Endodermal cell (in vitro differentiated cells): ENCODE results near the gene PTCHD4. TPM values are rescaled to one million over a fixed set of nuclear protein-coding genes. Genes with fewer than 3 reads are reported as not detected.

Experiments
- DNase-seq: peaks from one replicate; pipeline ENCODE4 v3.0.0-alpha.2; 2017
- H3K27ac ChIP-seq: 2 replicates; pipeline ENCODE4 v1.5.1; 2013; ENCODE audit warnings: mild to moderate bottlenecking, low read depth, low read length, moderate library complexity
- H3K27me3 ChIP-seq: 2 replicates; pipeline ENCODE4 v1.6.1; 2013; ENCODE audit warnings: mild to moderate bottlenecking, low read length, moderate library complexity; ENCODE audit not compliant: insufficient read depth, control insufficient read depth, poor library complexity, severe bottlenecking
- H3K36me3 ChIP-seq: 2 replicates; pipeline ENCODE4 v1.7.0; 2013; ENCODE audit warnings: mild to moderate bottlenecking, low read length, moderate library complexity; ENCODE audit not compliant: control insufficient read depth, insufficient read depth
- H3K4me1 ChIP-seq: one replicate; pipeline ENCODE4 v1.7.0; 2013; ENCODE audit warnings: low read length; ENCODE audit not compliant: control insufficient read depth, insufficient read depth
- H3K4me3 ChIP-seq: 2 replicates; pipeline ENCODE4 v1.5.1; 2013; ENCODE audit warnings: mild to moderate bottlenecking, low read length, moderate library complexity
- H3K9ac ChIP-seq: 2 replicates; pipeline ENCODE4 v1.6.1; 2013; ENCODE audit warnings: mild to moderate bottlenecking, low read length, moderate library complexity; ENCODE audit not compliant: poor library complexity, severe bottlenecking; ENCODE audit errors: extremely low read depth
- H3K9me3 ChIP-seq: 2 replicates; pipeline ENCODE4 v1.6.1; 2013; ENCODE audit warnings: mild to moderate bottlenecking, low read length, moderate library complexity; ENCODE audit not compliant: control insufficient read depth
- H3K27ac Mint-ChIP-seq: 2 replicates; pipeline ENCODE4 v1.8.0; 2020; ENCODE audit warnings: mixed read lengths
- H3K27me3 Mint-ChIP-seq: 2 replicates; pipeline ENCODE4 v1.8.0; 2021; ENCODE audit warnings: mild to moderate bottlenecking, mixed read lengths; ENCODE audit not compliant: insufficient read depth
- H3K36me3 Mint-ChIP-seq: 2 replicates; pipeline ENCODE4 v1.8.0; 2020; ENCODE audit warnings: low read depth, mixed read lengths
- H3K4me1 Mint-ChIP-seq: 2 replicates; pipeline ENCODE4 v1.8.0; 2020; ENCODE audit warnings: mixed read lengths
- H3K4me3 Mint-ChIP-seq: 2 replicates; pipeline ENCODE4 v1.8.0; 2020; ENCODE audit warnings: mild to moderate bottlenecking, moderate library complexity, mixed read lengths
- H3K9me3 Mint-ChIP-seq: 2 replicates; pipeline ENCODE4 v1.8.0; 2020; ENCODE audit warnings: mild to moderate bottlenecking, mixed read lengths
- CTCF ChIP-seq: fragments of 200-600 bp; sonication (generic); conservative IDR thresholded peaks from 2 replicates; pipeline ENCODE4 v1.5.0; 2021; ENCODE audit warnings: antibody characterized with exemption, mild to moderate bottlenecking
- WGBS, 2 experiments: methylation state at CpG; one replicate each; pipeline versions ENCODE4 v1.1.5 to v1.1.7; 2013; ENCODE audit warnings: missing lambda C conversion rate in 2 of 2, mixed read lengths in 1 of 2; ENCODE audit not compliant: insufficient coverage in 1 of 2, insufficient read length in 1 of 2; 5-methylcytosine and 5-hydroxymethylcytosine counted together
- total RNA-seq, 2 donors: library from RNA; stranded (reverse); fragmentation: NEBNext Ultra II Directional in 1 of 2; extraction: Animal tissue kit (Norgen Biotek cat#: 25700) in 1 of 2; gene quantifications; 2 replicates in 1 of 2; 3 replicates in 1 of 2; pipeline ENCODE4 v1.2.1, GENCODE V29; 2021

The PTCHD4 gene
- total RNA-seq, 2 donors from 2014 or later: 0.11 to 0.42 TPM

GRCh38 chr6:48139818-48140614 lies 29.0 kb upstream of the PTCHD4 start:
- Mint-ChIP-seq H3K27me3 (no peaks in the 10 kb centered on the region), H3K36me3 (no peaks in the 10 kb centered on the region), H3K27ac (no peak overlapping the region), H3K9me3 (no peaks in the 10 kb centered on the region), H3K4me1 (peaks cover 21% of the 10 kb centered on the region), H3K4me3 (no peak overlapping the region)
- H3K4me1 ChIP-seq: no peaks in the 10 kb centered on the region
- no peak overlapping the region for H3K9ac ChIP-seq
- H3K36me3 ChIP-seq: no peaks in the 10 kb centered on the region
- 90 to 94% methylated on average over 2 of the region's 2 CpGs for WGBS, 2 experiments
- no peak overlapping the region for H3K4me3 ChIP-seq
- no peak overlapping the region for H3K27ac ChIP-seq
- DNase-seq: no peak
- H3K27me3 ChIP-seq: no peaks in the 10 kb centered on the region
- TF ChIP-seq CTCF: no peak
- H3K9me3 ChIP-seq: no peaks in the 10 kb centered on the region

- no peak overlapping the region for H3K9ac ChIP-seq
- no peak overlapping the region for H3K4me3 ChIP-seq
- no peak overlapping the region for H3K27ac ChIP-seq
- peaks cover 13% of the 10 kb centered on the region for H3K27me3 ChIP-seq
- TF ChIP-seq CTCF: no peak
- Mint-ChIP-seq H3K27me3 (peaks cover 4% of the 10 kb centered on the region), H3K4me1 (peaks cover 16% of the 10 kb centered on the region), H3K36me3 (no peaks in the 10 kb centered on the region), H3K9me3 (no peaks in the 10 kb centered on the region), H3K4me3 (no peak overlapping the region), H3K27ac (peak overlapping the region; percentile 41)
- H3K36me3 ChIP-seq: no peaks in the 10 kb centered on the region
- H3K9me3 ChIP-seq: no peaks in the 10 kb centered on the region
- DNase-seq: no peak
- no peaks in the 10 kb centered on the region for H3K4me1 ChIP-seq
- 85 to 100% methylated on average over 1 to 2 of the region's 2 CpGs for WGBS, 2 experiments
Observed at GRCh38 chr6:48136856-48137255, 25.9 kb upstream of the PTCHD4 start.

DNA sequence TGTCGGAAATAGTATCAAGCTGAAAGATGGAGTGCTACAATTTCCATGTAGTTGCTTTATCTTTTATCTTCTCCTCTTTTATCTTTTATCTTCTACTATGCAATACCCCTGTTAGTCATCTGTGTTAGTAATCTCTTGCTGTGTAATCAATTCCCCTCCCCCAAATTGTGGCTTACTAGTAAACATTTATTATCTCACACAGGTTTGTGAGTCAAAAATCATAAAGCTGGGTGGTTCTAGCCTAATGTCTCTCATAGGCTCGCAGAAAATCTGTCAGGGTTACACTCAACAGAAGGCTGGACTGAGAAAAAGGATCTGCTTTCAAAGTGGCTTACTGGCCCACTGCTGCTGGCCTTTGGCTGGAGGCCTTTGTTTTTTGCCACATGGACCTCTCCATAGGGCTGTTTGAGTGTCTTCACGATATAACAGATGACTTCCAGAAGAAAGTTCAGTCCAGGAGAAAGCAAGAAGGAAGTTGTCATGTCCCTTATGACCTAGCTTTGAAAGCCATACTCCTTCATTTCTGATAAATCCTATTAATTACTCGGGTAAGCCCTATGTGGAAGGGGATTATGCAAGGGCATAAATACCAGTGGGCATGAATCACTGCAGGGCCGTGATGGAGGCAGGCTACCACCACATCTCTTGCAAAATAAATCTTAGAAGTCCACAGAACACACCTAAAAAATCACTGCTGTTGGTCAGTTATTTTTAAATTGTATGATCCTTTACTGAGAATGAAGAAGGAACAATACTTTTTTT lies 24.5 kb upstream of the PTCHD4 start:
- Mint-ChIP-seq H3K4me1 (peaks cover 16% of the 10 kb centered on the region), H3K27ac (no peak overlapping the region), H3K4me3 (no peak overlapping the region), H3K27me3 (peaks cover 4% of the 10 kb centered on the region), H3K36me3 (no peaks in the 10 kb centered on the region), H3K9me3 (no peaks in the 10 kb centered on the region)
- Histone ChIP-seq H3K27me3 (peaks cover 13% of the 10 kb centered on the region), H3K9ac (no peak overlapping the region), H3K36me3 (no peaks in the 10 kb centered on the region), H3K4me3 (no peak overlapping the region), H3K4me1 (no peaks in the 10 kb centered on the region), H3K27ac (no peak overlapping the region), H3K9me3 (no peaks in the 10 kb centered on the region)
- peak; percentile 41 for DNase-seq
- TF ChIP-seq CTCF: no peak
- 88 to 89% methylated on average over 4 to 5 of the region's 5 CpGs for WGBS, 2 experiments
